Liver (tissue), 9 donors: ENCODE results near the gene SMR3A. TPM values are rescaled to one million over a fixed set of nuclear protein-coding genes. Genes with fewer than 3 reads are reported as not detected.

Source experiments
- DNase-seq: peaks from one replicate; pipeline ENCODE4 v3.0.0-alpha.2; 2017; ENCODE audit warnings: low spot score
- H3K27ac ChIP-seq, 2 donors: one replicate each; pipeline ENCODE4 v1.7.0; 2013; ENCODE audit warnings: inconsistent platforms in 2 of 2, low read length in 2 of 2, control low read depth in 1 of 2, low read depth in 1 of 2, mild to moderate bottlenecking in 1 of 2
- H3K27me3 ChIP-seq, 4 donors: one replicate each; pipeline versions ENCODE4 v1.6.1 to v1.7.0; 2013; ENCODE audit warnings: low read length in 3 of 4, inconsistent platforms in 1 of 4, mild to moderate bottlenecking in 1 of 4, moderate library complexity in 1 of 4; ENCODE audit not compliant: control insufficient read depth in 4 of 4, insufficient read depth in 4 of 4
- H3K36me3 ChIP-seq, 4 donors: one replicate each; pipeline versions ENCODE4 v1.6.1 to v1.7.0; 2013; ENCODE audit warnings: low read length in 3 of 4, mild to moderate bottlenecking in 3 of 4, low read depth in 1 of 4, moderate library complexity in 1 of 4; ENCODE audit not compliant: control insufficient read depth in 4 of 4, insufficient read depth in 3 of 4
- H3K4me1 ChIP-seq, 4 donors: one replicate each; pipeline versions ENCODE4 v1.6.1 to v1.7.0; 2013; ENCODE audit warnings: low read length in 3 of 4, mild to moderate bottlenecking in 3 of 4, moderate library complexity in 1 of 4; ENCODE audit not compliant: control insufficient read depth in 4 of 4, insufficient read depth in 4 of 4
- H3K4me3 ChIP-seq, 3 donors: one replicate each; pipeline versions ENCODE4 v1.6.1 to v1.7.0; 2013; ENCODE audit warnings: low read length in 3 of 3, control low read depth in 1 of 3, low read depth in 1 of 3, mild to moderate bottlenecking in 1 of 3
- H3K9ac ChIP-seq, 2 donors: one replicate each; pipeline ENCODE4 v1.7.0; 2013; ENCODE audit warnings: low read length in 2 of 2, mild to moderate bottlenecking in 2 of 2, moderate library complexity in 2 of 2, control low read depth in 1 of 2, low read depth in 1 of 2
- H3K9me3 ChIP-seq, 4 donors: one replicate each; pipeline versions ENCODE4 v1.6.1 to v1.7.0; 2013; ENCODE audit warnings: low read length in 3 of 4; ENCODE audit not compliant: control insufficient read depth in 4 of 4
- ATF3 ChIP-seq: IDR thresholded peaks from 2 replicates; pipeline ENCODE4 v1.6.1; 2016; ENCODE audit warnings: antibody characterized with exemption
- CTCF ChIP-seq: fragments of 150-350 bp; IDR thresholded peaks from 2 replicates; pipeline ENCODE4 v1.5.1; 2017; ENCODE audit warnings: improper control_type of control experiment, low read depth, low read length; ENCODE audit not compliant: missing input control
- EGR1 ChIP-seq, 2 donors: IDR thresholded peaks; 2 replicates each; pipeline ENCODE4 v1.6.1; 2016 to 2018; ENCODE audit warnings: antibody characterized with exemption in 2 of 2, low read depth in 2 of 2
- FOXA1 ChIP-seq: IDR thresholded peaks from 2 replicates; pipeline ENCODE4 v1.6.1; 2016; ENCODE audit warnings: antibody characterized with exemption
- FOXA2 ChIP-seq: IDR thresholded peaks from 2 replicates; pipeline ENCODE4 v1.6.1; 2016; ENCODE audit warnings: antibody characterized with exemption
- GABPA ChIP-seq, 2 donors: IDR thresholded peaks in 1 of 2; conservative IDR thresholded peaks in 1 of 2; 2 replicates each; pipeline ENCODE4 v1.6.1; 2016; ENCODE audit warnings: antibody characterized with exemption in 2 of 2, mild to moderate bottlenecking in 1 of 2, moderate library complexity in 1 of 2
- HNF4A ChIP-seq, 2 donors: conservative IDR thresholded peaks; 2 replicates each; pipeline ENCODE4 v1.6.1; 2016; ENCODE audit warnings: antibody characterized with exemption in 2 of 2, mild to moderate bottlenecking in 2 of 2
- HNF4G ChIP-seq: IDR thresholded peaks from 2 replicates; pipeline ENCODE4 v1.6.1; 2016; ENCODE audit warnings: antibody characterized with exemption
- JUND ChIP-seq, 2 donors: IDR thresholded peaks; 2 replicates each; pipeline ENCODE4 v1.6.1; 2016; ENCODE audit warnings: antibody characterized with exemption in 2 of 2
- MAX ChIP-seq: IDR thresholded peaks from 2 replicates; pipeline ENCODE4 v1.6.1; 2016; ENCODE audit warnings: antibody characterized with exemption
- NR2F2 ChIP-seq: IDR thresholded peaks from 2 replicates; pipeline ENCODE4 v1.6.1; 2016; ENCODE audit warnings: antibody characterized with exemption
- RAD21 ChIP-seq, 2 donors: IDR thresholded peaks; 2 replicates each; pipeline ENCODE4 v1.6.1; 2016; ENCODE audit warnings: antibody characterized with exemption in 2 of 2, mild to moderate bottlenecking in 2 of 2
- REST ChIP-seq: IDR thresholded peaks from 2 replicates; pipeline ENCODE4 v1.6.1; 2016; ENCODE audit warnings: antibody characterized with exemption, mild to moderate bottlenecking
- RXRA ChIP-seq, 2 donors: IDR thresholded peaks; 2 replicates each; pipeline ENCODE4 v1.6.1; 2017 to 2018; ENCODE audit warnings: antibody characterized with exemption in 2 of 2, mild to moderate bottlenecking in 1 of 2
- SP1 ChIP-seq: IDR thresholded peaks from 2 replicates; pipeline ENCODE4 v1.6.1; 2018; ENCODE audit warnings: antibody characterized with exemption, mild to moderate bottlenecking
- TAF1 ChIP-seq: conservative IDR thresholded peaks from 2 replicates; pipeline ENCODE4 v1.6.1; 2016; ENCODE audit warnings: antibody characterized with exemption, mild to moderate bottlenecking
- ZBTB33 ChIP-seq: IDR thresholded peaks from 2 replicates; pipeline ENCODE4 v1.6.1; 2016; ENCODE audit warnings: antibody characterized with exemption
- WGBS: extraction: QIAGEN DNeasy Blood & Tissue Kit; methylation state at CpG from one replicate; pipeline ENCODE4 v1.1.7; 2013; 5-methylcytosine and 5-hydroxymethylcytosine counted together
- polyA plus RNA-seq, 2 donors: library from polyadenylated mRNA; stranded (reverse) in 1 of 2; unstranded in 1 of 2; fragments of 200-250 nt in 1 of 2; fragments of >200 nt in 1 of 2; fragmentation: Nextera tagmentation in 1 of 2; extraction: Ambion mirVana in 1 of 2; gene quantifications; one replicate each; pipeline versions ENCODE4 v1.2.1 to v1.2.3, GENCODE V29; 2013 to 2015
- total RNA-seq, 2 donors: library from RNA; depleted of rRNA; stranded (reverse); fragments of >200 nt; gene quantifications; one replicate each; pipeline ENCODE4 v1.2.3, GENCODE V29; 2014
- donor health status: healthy.
- donor health status: healthy.
- donor health status: healthy.
- donor health status: healthy.
- donor health status: healthy.

SMR3A gene
- total and polyA plus RNA-seq, 4 donors, result not detected

- DNase-seq, result no peak
- Histone ChIP-seq H3K9ac (no peak overlapping the region), H3K27me3 (no peaks in the 10 kb centered on the region), H3K27ac (no peak overlapping the region), H3K4me3 (no peak overlapping the region), H3K9me3 (no peaks in the 10 kb centered on the region), H3K36me3 (no peaks in the 10 kb centered on the region), H3K4me1 (peaks cover 0 to under 1% (median 0%) of the 10 kb centered on the region in 4 donors)
- 72% methylated on average over 2 of the region's 2 CpGs for WGBS
- TF ChIP-seq SP1 (no peak), ATF3 (no peak), HNF4G (no peak), RXRA (IDR thresholded peaks at IDR 0.05) (no peak), NR2F2 (no peak), RAD21 (IDR thresholded peaks at IDR 0.05) (no peak), ZBTB33 (no peak), MAX (no peak), FOXA1 (no peak), REST (no peak), CTCF (no peak), GABPA (IDR thresholded peaks at IDR 0.05 in 1 of 2, conservative IDR thresholded peaks at IDR 0.05 in 1 of 2) (no peak), HNF4A (conservative IDR thresholded peaks at IDR 0.05) (no peak), EGR1 (IDR thresholded peaks at IDR 0.05; ENCODE audit: low read depth in 2 of 2) (no peak), FOXA2 (no peak)
These were observed 31.7 kb downstream of the SMR3A start for GRCh38 chr4:70392057-70392776.

- Histone ChIP-seq H3K27me3 (no peaks in the 10 kb centered on the region), H3K36me3 (no peaks in the 10 kb centered on the region), H3K9me3 (peaks cover 0 to 2% (median 0%) of the 10 kb centered on the region in 4 donors), H3K4me3 (no peak within 1 kb of the TSS), H3K27ac (no peak within 1 kb of the TSS), H3K9ac (no peak within 1 kb of the TSS), H3K4me1 (peaks cover 0 to 4% (median 2%) of the 10 kb centered on the region in 4 donors)
- DNase-seq, result no peak
- TF ChIP-seq HNF4G, result no peak
- TF ChIP-seq MAX, result no peak
- no peak for TF ChIP-seq RAD21 (IDR thresholded peaks at IDR 0.05)
- no peak for TF ChIP-seq HNF4A (conservative IDR thresholded peaks at IDR 0.05)
- TF ChIP-seq FOXA2, result no peak
- TF ChIP-seq JUND (IDR thresholded peaks at IDR 0.05), result no peak
- no peak for TF ChIP-seq ZBTB33
- no peak for TF ChIP-seq TAF1
- TF ChIP-seq NR2F2, result no peak
These were observed 37.0 kb downstream of the SMR3A start, which contains the start of gene OPRPN for GRCh38 chr4:70397580-70397979. TSS of gene OPRPN (plus strand) at chr4:70397940. CDS start at chr4:70399286, 1,346 bp downstream.
